SU-DHL-6 (cell line): ENCODE measurements around the gene DAPK1.

Experiments
- H2AFZ ChIP-seq: fragments of 200-600 bp; sonication (generic); 2 replicates; pipeline ENCODE4 v1.6.1; 2014; ENCODE audit warnings: low read depth, mild to moderate bottlenecking, moderate library complexity, mixed read lengths, antibody characterized with exemption, low read length; ENCODE audit not compliant: severe bottlenecking
- H3F3A ChIP-seq: fragments of 200-600 bp; shearing (Covaris generic); 2 replicates; pipeline ENCODE4 v1.6.0; 2016; ENCODE audit warnings: antibody characterized with exemption, mild to moderate bottlenecking; ENCODE audit not compliant: insufficient read depth
- H3K27ac ChIP-seq: fragments of 200-600 bp; sonication (generic); 2 replicates; pipeline ENCODE4 v1.5.1; 2016; ENCODE audit warnings: low read depth, mild to moderate bottlenecking, low read length, moderate library complexity, mixed read lengths
- H3K27me3 ChIP-seq: fragments of 200-600 bp; sonication (generic), shearing (Covaris generic); 2 replicates; pipeline ENCODE4 v1.6.0; 2014; ENCODE audit warnings: mild to moderate bottlenecking, low read length
- H3K36me3 ChIP-seq: fragments of 200-600 bp; sonication (generic); 2 replicates; pipeline ENCODE4 v1.6.1; 2014; ENCODE audit warnings: mild to moderate bottlenecking, low read length, mixed read lengths
- H3K4me2 ChIP-seq: fragments of 300-600, 200-600 bp; shearing (Covaris generic), sonication (generic); 2 replicates; pipeline ENCODE4 v1.6.0; 2014; ENCODE audit warnings: low read length, low read depth, mild to moderate bottlenecking; ENCODE audit not compliant: poor library complexity, severe bottlenecking
- H3K4me3 ChIP-seq: fragments of 200-600 bp; sonication (generic); 2 replicates; pipeline ENCODE4 v1.5.1; 2014; ENCODE audit warnings: antibody characterized with exemption, low read length, mild to moderate bottlenecking, mixed read lengths; ENCODE audit not compliant: insufficient read depth, poor library complexity, severe bottlenecking
- H3K79me2 ChIP-seq: fragments of 200-600 bp; sonication (generic); 2 replicates; pipeline ENCODE4 v1.6.1; 2014; ENCODE audit warnings: mild to moderate bottlenecking, low read length, moderate library complexity; ENCODE audit not compliant: insufficient read depth
- H3K9ac ChIP-seq: fragments of 200-600 bp; sonication (generic); 2 replicates; pipeline ENCODE4 v1.7.0; 2014; ENCODE audit warnings: mild to moderate bottlenecking, low read length
- H3K9me2 ChIP-seq: fragments of 200-600 bp; sonication (generic); replicated peaks from 2 replicates; pipeline ENCODE4 v1.6.1; 2014; ENCODE audit warnings: low read length; ENCODE audit not compliant: insufficient read depth
- H3K9me3 ChIP-seq: fragments of 200-600 bp; sonication (generic); 2 replicates; pipeline ENCODE4 v1.6.1; 2014; ENCODE audit warnings: low read length, mixed read lengths; ENCODE audit not compliant: insufficient read depth
- H4K20me1 ChIP-seq: fragments of 200-600 bp; sonication (generic); 2 replicates; pipeline ENCODE4 v1.6.1; 2014; ENCODE audit warnings: low read depth, mild to moderate bottlenecking, antibody characterized with exemption, low read length, moderate library complexity, mixed read lengths
- EZH2phosphoT487 ChIP-seq: fragments of 200-600 bp; sonication (generic), shearing (Covaris generic); conservative IDR thresholded peaks from 2 replicates; pipeline ENCODE4 v1.6.1; 2018; ENCODE audit warnings: mild to moderate bottlenecking, antibody characterized with exemption, low read length, moderate library complexity, mixed read lengths
- TF ChIP-seq, protein P1 (sequence below): fragments of 200-600 bp; sonication (generic); IDR thresholded peaks from one replicate; pipeline ENCODE4 v1.5.1; 2017; ENCODE audit warnings: antibody characterized with exemption, mild to moderate bottlenecking, low read length, moderate library complexity; ENCODE audit not compliant: insufficient read depth, poor library complexity, severe bottlenecking

Gene DAPK1

DNA sequence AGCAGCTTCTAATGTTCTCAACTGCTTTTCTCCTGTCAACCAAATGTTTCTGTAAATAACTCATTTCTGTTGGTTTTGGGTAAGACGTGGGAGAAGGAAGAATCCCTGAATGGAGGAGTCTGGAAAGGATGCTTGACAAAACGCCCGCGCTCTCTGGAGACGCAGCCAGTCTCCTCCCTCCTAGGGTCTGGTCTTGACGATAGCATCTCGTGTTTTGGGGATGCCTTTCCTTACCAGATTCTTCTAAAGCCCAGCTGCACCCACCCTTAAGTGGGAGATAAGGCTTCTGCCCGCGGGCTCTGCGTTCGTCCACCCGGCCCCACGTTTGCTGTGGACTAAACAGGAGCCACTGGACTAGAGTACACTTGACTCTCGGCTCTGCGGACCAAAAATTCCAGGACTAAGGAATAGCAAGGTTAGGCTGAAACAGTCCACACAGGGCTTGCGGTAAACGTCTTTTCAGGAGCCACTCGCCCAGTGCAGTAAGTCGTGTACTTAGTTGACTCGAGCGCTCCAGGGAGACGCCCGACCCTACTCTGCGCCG, 227.8 kb downstream of the DAPK1 start:
- H3F3A ChIP-seq, result no peaks in the 10 kb centered on the region
- H3K9ac ChIP-seq, result no peak overlapping the region
- no peaks in the 10 kb centered on the region for H3K9me2 ChIP-seq
- no peaks in the 10 kb centered on the region for H3K36me3 ChIP-seq
- no peak overlapping the region for H3K27ac ChIP-seq
- H3K79me2 ChIP-seq, result no peaks in the 10 kb centered on the region
- no peaks in the 10 kb centered on the region for H3K9me3 ChIP-seq
- no peaks in the 10 kb centered on the region for H4K20me1 ChIP-seq
- no peaks in the 10 kb centered on the region for H3K27me3 ChIP-seq
- no peak overlapping the region for H3K4me2 ChIP-seq
- no peak overlapping the region for H2AFZ ChIP-seq
- no peak overlapping the region for H3K4me3 ChIP-seq
- TF ChIP-seq EZH2phosphoT487, result no peak
- TF ChIP-seq, protein P1, sequence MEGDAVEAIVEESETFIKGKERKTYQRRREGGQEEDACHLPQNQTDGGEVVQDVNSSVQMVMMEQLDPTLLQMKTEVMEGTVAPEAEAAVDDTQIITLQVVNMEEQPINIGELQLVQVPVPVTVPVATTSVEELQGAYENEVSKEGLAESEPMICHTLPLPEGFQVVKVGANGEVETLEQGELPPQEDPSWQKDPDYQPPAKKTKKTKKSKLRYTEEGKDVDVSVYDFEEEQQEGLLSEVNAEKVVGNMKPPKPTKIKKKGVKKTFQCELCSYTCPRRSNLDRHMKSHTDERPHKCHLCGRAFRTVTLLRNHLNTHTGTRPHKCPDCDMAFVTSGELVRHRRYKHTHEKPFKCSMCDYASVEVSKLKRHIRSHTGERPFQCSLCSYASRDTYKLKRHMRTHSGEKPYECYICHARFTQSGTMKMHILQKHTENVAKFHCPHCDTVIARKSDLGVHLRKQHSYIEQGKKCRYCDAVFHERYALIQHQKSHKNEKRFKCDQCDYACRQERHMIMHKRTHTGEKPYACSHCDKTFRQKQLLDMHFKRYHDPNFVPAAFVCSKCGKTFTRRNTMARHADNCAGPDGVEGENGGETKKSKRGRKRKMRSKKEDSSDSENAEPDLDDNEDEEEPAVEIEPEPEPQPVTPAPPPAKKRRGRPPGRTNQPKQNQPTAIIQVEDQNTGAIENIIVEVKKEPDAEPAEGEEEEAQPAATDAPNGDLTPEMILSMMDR, result no peak

DNA sequence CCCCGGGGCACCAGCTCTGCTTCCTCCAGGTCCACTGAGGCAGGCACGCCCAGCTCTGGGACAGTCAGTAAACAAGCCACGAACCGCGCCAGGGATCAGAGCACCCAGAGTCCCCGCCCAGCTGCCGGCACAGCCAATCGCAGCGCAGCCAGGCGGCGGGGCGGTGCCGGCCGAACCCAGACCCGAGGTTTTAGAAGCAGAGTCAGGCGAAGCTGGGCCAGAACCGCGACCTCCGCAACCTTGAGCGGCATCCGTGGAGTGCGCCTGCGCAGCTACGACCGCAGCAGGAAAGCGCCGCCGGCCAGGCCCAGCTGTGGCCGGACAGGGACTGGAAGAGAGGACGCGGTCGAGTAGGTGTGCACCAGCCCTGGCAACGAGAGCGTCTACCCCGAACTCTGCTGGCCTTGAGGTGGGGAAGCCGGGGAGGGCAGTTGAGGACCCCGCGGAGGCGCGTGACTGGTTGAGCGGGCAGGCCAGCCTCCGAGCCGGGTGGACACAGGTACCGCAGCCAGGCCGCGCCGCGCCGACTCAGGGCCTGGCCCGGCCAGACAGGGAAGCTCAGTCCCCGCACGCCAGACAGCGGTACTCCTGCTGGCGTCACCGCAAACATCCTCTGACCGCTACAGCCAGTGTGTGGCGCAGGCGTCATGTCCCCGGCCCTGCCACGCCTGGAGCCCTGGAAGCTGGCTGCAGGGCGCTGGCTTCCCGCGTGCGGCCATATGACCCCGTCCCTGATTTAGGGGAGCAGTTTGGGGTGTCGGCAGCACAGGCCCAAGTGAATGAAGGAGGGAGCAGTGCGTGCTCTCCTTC, 228.4 kb downstream of the DAPK1 start, which contains the start of gene CTSL:
CTSL (plus strand) TSS at position 220 of the 810 bp plus-strand sequence. CDS start 1,485 bp downstream, outside the sequence.
- H3F3A ChIP-seq, result no peaks in the 10 kb centered on the region
- no peaks in the 10 kb centered on the region for H3K9me3 ChIP-seq
- no peaks in the 10 kb centered on the region for H3K79me2 ChIP-seq
- H3K9ac ChIP-seq, result no peak within 1 kb of the TSS
- no peaks in the 10 kb centered on the region for H3K36me3 ChIP-seq
- H3K27me3 ChIP-seq, result no peaks in the 10 kb centered on the region
- no peak within 1 kb of the TSS for H3K27ac ChIP-seq
- no peak within 1 kb of the TSS for H2AFZ ChIP-seq
- TF ChIP-seq, protein P1, result no peak
- no peak for TF ChIP-seq EZH2phosphoT487
- no peak within 1 kb of the TSS for H3K4me3 ChIP-seq
- no peaks in the 10 kb centered on the region for H4K20me1 ChIP-seq
- no peak within 1 kb of the TSS for H3K4me2 ChIP-seq
- no peaks in the 10 kb centered on the region for H3K9me2 ChIP-seq

DNA sequence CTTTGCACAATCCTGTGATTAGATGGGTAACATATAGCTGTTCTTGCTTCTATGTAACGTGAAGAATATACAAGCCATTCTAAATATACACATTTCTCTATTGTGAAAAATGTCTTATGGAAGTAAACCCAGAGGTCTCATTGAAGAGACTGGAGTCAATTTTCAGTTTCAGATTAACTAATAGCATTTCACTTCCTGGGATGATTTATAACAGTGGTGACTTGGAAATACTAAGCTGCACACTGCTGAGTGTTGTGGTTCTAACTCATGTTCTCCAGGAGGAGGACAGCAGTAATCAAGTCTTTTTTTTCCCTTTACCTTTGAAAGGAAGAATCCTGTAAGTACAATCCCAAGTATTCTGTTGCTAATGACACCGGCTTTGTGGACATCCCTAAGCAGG, 231.6 kb downstream of the DAPK1 start:
- no peaks in the 10 kb centered on the region for H3K27me3 ChIP-seq
- H3K9ac ChIP-seq, result no peak overlapping the region
- no peak overlapping the region for H2AFZ ChIP-seq
- no peaks in the 10 kb centered on the region for H4K20me1 ChIP-seq
- no peaks in the 10 kb centered on the region for H3F3A ChIP-seq
- no peak overlapping the region for H3K4me2 ChIP-seq
- H3K36me3 ChIP-seq, result no peaks in the 10 kb centered on the region
- TF ChIP-seq EZH2phosphoT487, result no peak
- TF ChIP-seq, protein P1, result no peak
- H3K9me3 ChIP-seq, result no peaks in the 10 kb centered on the region
- no peak overlapping the region for H3K27ac ChIP-seq
- no peak overlapping the region for H3K4me3 ChIP-seq
- no peaks in the 10 kb centered on the region for H3K79me2 ChIP-seq
- no peaks in the 10 kb centered on the region for H3K9me2 ChIP-seq
